SK-N-SH (cell line): ENCODE measurements around the gene R3HDM2.

Source experiments
- FOXJ3 ChIP-seq: sonication (generic); formaldehyde crosslinking; IDR thresholded peaks from 2 replicates; pipeline ENCODE4 v1.5.1; 2020; ENCODE audit warnings: mild to moderate bottlenecking, missing genetic modification reagents
- GABPA ChIP-seq: IDR thresholded peaks from 2 replicates; pipeline ENCODE4 v1.4.0; 2012; ENCODE audit warnings: low read depth, mild to moderate bottlenecking
- POLR2AphosphoS5 ChIP-seq: IDR thresholded peaks from 2 replicates; pipeline ENCODE4 v1.6.1; 2012; ENCODE audit warnings: low read depth, low read length
- RXRA ChIP-seq: IDR thresholded peaks from 2 replicates; pipeline ENCODE4 v1.4.0; 2012; ENCODE audit warnings: low read depth, mild to moderate bottlenecking, borderline replicate concordance
- TF ChIP-seq, protein P1 (sequence below): IDR thresholded peaks from 2 replicates; pipeline ENCODE4; 2012
- TF ChIP-seq, protein P2 (sequence below): fragments of 200-600 bp; sonication (generic); IDR thresholded peaks from 2 replicates; pipeline ENCODE4 v1.6.1; 2017; ENCODE audit warnings: antibody characterized with exemption, mild to moderate bottlenecking, moderate library complexity

DNA sequence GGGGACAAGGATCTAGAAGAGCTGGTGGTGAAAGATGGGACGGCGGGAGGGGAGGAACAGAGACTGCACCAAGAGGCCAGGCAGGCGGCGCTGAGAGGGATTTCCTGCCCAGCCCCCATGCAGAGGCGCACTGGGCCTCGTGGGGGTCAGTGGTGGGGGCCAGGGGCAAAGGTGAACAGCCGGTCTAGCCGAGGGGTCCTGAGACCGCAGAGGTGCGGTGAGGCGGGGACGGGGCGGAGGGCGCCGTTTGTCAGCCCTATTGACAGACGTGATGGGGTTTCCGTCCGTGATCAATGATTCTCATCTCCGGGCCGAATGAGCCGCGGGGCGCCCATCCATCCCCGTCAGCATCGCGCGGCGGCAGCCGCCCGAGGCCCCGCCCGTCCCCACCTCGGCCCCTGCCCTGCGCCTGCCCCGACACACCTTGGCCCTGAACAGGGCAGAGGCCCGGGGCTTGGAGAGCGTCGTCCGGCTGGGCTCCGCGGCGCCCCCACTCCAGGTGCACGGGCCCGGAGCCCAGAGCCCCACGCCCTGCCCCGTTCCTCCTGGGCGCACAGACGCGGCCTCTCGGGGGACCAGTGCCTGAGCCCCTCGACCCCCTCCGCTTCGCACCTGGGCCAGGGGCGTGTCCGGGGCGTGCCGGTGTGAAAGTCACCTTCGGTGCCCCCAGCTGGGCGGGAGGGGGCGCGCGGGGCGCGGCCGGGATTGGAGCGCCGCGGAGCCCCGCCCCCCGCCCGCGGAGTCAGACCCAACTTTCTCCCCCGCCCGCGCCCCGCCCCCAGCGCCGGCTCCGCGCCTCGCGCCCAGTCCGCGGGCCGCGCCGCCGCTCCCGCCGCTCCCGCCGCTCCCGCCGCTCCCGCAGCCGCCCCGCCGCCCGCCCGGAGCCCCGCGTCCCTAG is 214.6 kb downstream of the R3HDM2 start, which contains the start of gene NXPH4:
- TF ChIP-seq FOXJ3 (CRISPR knock-in tag), result no peak
- TF ChIP-seq, protein P1, sequence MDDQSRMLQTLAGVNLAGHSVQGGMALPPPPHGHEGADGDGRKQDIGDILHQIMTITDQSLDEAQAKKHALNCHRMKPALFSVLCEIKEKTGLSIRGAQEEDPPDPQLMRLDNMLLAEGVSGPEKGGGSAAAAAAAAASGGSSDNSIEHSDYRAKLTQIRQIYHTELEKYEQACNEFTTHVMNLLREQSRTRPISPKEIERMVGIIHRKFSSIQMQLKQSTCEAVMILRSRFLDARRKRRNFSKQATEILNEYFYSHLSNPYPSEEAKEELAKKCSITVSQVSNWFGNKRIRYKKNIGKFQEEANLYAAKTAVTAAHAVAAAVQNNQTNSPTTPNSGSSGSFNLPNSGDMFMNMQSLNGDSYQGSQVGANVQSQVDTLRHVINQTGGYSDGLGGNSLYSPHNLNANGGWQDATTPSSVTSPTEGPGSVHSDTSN, result no peak
- no peak for TF ChIP-seq RXRA
- TF ChIP-seq GABPA, result no peak
- TF ChIP-seq POLR2AphosphoS5, result no peak
- TF ChIP-seq, protein P2, sequence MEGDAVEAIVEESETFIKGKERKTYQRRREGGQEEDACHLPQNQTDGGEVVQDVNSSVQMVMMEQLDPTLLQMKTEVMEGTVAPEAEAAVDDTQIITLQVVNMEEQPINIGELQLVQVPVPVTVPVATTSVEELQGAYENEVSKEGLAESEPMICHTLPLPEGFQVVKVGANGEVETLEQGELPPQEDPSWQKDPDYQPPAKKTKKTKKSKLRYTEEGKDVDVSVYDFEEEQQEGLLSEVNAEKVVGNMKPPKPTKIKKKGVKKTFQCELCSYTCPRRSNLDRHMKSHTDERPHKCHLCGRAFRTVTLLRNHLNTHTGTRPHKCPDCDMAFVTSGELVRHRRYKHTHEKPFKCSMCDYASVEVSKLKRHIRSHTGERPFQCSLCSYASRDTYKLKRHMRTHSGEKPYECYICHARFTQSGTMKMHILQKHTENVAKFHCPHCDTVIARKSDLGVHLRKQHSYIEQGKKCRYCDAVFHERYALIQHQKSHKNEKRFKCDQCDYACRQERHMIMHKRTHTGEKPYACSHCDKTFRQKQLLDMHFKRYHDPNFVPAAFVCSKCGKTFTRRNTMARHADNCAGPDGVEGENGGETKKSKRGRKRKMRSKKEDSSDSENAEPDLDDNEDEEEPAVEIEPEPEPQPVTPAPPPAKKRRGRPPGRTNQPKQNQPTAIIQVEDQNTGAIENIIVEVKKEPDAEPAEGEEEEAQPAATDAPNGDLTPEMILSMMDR, result no peak
